ENCODE results near the gene TBCD.

The TBCD gene

DNA sequence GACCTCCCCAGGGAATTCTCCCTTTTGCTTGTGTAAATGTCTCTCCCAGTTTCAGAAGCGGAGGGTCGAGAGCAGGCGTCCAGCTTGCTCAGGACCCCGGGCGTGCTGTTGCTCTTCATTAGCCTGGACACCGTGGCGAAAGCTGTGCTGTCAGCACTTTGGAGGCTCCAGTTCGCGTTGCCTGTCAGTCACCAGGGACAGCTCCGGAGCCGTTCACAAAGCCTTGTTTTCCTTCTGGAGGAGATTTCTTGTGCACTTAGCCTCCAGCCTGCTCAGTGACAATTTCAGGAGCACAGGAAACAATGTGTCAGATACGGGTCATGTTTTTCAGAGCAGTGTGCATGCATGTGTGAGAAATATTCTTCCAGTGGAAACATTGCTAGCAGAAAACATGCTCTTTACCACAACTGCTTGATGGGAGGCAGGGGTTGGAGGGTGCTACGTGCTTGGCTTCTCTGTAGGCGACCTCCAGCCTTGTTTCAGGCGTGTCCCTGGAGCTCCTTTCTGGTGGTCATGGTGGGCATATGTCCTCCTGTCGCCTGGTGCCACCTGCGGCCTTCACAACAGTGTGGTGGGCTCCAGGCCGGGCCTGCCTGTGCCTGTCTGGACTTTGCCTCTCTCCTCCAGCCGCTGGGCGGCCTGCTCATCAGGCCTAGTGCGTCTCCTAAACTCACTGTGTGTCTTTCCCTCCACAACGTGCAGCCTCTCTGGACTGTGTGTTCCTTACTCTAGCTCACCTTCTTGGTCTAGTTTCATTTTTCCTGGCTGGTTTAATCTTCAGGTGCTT lies 59.0 kb downstream of the TBCD start:
- TF ChIP-seq, protein P1, sequence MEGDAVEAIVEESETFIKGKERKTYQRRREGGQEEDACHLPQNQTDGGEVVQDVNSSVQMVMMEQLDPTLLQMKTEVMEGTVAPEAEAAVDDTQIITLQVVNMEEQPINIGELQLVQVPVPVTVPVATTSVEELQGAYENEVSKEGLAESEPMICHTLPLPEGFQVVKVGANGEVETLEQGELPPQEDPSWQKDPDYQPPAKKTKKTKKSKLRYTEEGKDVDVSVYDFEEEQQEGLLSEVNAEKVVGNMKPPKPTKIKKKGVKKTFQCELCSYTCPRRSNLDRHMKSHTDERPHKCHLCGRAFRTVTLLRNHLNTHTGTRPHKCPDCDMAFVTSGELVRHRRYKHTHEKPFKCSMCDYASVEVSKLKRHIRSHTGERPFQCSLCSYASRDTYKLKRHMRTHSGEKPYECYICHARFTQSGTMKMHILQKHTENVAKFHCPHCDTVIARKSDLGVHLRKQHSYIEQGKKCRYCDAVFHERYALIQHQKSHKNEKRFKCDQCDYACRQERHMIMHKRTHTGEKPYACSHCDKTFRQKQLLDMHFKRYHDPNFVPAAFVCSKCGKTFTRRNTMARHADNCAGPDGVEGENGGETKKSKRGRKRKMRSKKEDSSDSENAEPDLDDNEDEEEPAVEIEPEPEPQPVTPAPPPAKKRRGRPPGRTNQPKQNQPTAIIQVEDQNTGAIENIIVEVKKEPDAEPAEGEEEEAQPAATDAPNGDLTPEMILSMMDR (IDR thresholded peaks at IDR 0.05; ENCODE audit: extremely low read depth, missing control alignments) = no peak

DNA sequence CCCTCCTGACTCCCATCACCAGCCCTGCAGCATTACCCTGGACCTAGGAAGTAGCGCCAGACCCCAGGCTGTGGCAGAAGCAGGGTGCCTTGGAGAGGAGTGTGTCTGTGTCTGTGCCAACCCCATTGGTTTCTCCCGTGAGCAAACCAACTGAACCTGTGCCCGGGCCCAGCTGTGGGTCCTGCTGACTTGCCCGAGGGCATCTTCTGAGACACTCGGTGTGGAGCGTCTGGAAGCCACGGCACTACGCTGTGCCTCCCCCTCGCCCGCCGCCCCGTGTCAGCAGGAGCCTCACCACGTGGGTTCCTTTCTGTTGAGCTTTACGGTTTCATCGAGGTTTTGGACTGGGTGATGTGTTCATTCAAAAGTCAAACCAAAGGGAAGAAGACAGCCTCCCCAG lies 60.2 kb downstream of the TBCD start:
- TF ChIP-seq, protein P1 (IDR thresholded peaks at IDR 0.05; ENCODE audit: extremely low read depth, missing control alignments) = no peak
- DNase-seq (ENCODE audit: low spot score) = no peak

More for the DNA sequence above, 59.0 kb downstream of the TBCD start:
- no peak for DNase-seq (ENCODE audit: low spot score)

DNA sequence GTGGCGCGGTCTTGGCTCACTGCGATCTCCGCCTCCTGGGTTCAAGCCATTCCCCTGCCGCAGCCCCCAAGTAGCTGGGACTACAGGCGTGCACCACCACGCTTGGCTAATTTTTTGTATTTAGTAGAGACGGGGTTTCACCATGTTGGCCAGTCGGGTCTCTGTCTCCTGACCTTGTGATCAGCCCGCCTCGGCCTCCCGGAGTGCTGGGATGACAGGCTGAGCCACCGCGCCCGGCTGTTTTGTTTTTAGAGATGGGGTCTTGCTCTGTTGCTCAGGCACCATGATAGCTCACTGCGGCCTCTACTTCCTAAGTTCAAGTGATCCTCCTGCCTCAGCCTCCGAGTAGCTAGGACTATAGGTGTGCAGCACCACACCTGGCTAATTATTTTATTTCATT lies 60.7 kb downstream of the TBCD start:
- no peak for DNase-seq (ENCODE audit: low spot score)
- TF ChIP-seq, protein P1 (IDR thresholded peaks at IDR 0.05; ENCODE audit: extremely low read depth, missing control alignments) = no peak

DNA sequence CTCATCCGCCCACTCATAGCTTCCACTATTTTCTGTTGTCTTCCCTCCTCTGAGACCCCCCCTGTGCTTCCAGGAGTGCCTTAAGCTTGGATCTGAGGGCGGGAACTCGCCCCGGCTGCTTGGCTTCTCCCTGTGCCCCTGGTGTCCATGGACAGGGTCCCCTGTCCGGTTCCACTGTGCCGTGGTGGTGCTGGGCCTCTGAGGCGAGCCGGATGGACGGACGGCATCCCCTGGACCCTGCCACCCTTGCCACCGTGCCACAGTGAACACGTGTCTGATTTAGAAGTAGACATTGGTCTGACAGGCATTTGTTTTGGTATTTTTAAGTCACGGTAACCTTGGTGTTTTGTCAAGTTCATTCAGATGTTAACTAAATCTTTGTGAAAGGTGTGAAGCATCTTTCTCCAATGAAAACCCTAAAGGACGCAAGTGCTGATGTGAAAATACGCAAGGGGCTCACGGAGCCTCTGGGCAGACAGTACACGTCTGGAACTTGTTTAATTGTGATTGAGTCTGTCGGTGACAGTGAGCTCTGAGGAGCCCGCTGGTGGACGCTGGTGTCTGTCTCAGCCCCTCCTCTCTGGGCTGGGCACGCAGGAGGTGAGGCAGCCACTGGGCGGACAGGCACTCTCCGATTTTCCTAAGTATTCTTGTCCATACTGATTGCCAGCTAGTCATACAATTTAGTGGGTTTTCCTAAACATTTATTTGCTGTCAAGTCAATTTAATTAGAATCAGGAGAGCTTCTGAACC lies 61.6 kb downstream of the TBCD start:
- TF ChIP-seq, protein P1 (IDR thresholded peaks at IDR 0.05; ENCODE audit: extremely low read depth, missing control alignments) = no peak
- DNase-seq (ENCODE audit: low spot score) = no peak

DNA sequence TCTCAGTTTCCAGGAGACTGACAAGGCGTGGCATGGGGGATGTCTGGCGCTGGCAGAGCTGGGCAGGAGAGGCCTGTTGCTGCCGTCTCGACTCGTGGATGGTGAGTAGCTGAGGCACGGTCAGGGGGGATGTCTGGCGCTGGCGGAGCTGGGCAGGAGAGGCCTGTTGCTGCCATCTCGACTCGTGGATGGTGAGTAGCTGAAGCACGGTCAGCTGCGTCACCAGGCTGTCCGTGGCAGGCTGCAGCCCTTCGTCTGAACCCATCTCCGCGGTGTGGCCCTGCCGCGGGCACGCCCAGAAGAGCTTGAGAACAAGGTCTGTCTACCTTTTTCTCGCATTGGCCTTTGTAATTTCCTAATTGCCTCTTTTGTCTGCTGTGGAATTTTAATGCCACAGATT lies 63.0 kb downstream of the TBCD start:
- no peak for DNase-seq (ENCODE audit: low spot score)
- TF ChIP-seq, protein P1 (IDR thresholded peaks at IDR 0.05; ENCODE audit: extremely low read depth, missing control alignments) = no peak

DNA sequence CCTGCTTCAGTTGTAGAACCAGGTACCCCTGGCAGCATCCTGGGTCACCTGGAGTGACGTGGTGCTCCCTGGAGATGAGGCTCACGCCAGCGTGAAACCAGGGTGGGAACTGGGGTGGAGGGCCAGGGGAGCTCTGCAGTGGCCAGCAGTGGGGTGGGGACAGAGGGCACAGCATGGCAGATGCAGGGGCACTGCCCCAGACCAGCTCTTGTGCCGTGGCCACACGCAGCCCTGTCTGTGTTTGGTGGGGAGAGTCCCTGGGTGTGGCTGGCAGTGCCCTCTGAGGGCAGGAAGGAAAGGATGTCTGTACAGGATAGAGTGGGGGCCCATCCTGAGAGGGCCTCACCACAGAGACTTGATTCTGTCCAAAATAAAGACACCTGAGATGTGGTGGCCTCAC lies 63.5 kb downstream of the TBCD start:
- no peak for DNase-seq (ENCODE audit: low spot score)
- TF ChIP-seq, protein P1 (IDR thresholded peaks at IDR 0.05; ENCODE audit: extremely low read depth, missing control alignments) = no peak

DNA sequence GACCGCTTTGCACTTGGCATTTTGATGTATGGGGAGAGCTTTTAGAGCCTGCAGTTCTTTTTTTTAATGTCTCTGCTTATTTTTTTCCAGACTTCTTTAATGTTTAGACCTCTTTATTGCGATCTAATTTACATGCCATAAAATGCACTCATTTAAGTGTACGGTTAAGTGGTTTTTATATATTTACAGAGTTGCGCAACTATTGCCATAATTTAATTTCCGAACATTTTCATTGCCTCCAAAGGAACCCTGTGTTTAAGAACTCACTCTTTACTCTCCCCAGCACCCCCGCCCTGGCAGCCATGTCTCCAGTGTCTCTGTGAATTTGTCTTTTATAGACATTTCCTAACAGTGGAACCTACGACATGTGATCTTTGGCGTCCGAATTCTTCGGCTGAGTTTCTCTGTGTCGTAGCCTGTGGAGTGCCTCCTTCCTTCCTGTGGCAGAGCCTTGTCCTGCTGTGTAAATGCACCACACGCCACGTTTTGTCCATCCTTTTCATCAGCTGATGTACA lies 64.0 kb downstream of the TBCD start:
- TF ChIP-seq, protein P1 (IDR thresholded peaks at IDR 0.05; ENCODE audit: extremely low read depth, missing control alignments) = no peak
- DNase-seq (ENCODE audit: low spot score) = no peak
